ENCODE measurements around the gene IFITM10. TPM values are rescaled to one million over a fixed set of nuclear protein-coding genes. Genes with fewer than 3 reads are reported as not detected.

The IFITM10 gene
- polyA plus RNA-seq, 1 experiment, result 0.04 TPM

GRCh38 chr11:1780700-1781592, 30.6 kb upstream of the IFITM10 start:
- CTCF ChIA-PET, result interaction anchor here (1.4 kb wide), 1 partner anchor 128 kb away, joined by 5 read pairs; no protein-coding TSS in a partner anchor
- no peak overlapping the region for H3K4me3 ChIP-seq (ENCODE audit: low read depth, low read length)
- H3K27ac ChIP-seq (ENCODE audit: low read depth, low read length), result no peak overlapping the region
- peaks cover 23% of the 10 kb centered on the region for H3K27me3 ChIP-seq (ENCODE audit: control insufficient read depth, insufficient read depth, low read length)
- H3K9me3 ChIP-seq (ENCODE audit: control insufficient read depth, insufficient read depth, low read length), result peaks cover 6% of the 10 kb centered on the region
- POLR2A ChIA-PET, result no interaction called here
- no peak for TF ChIP-seq CTCF (IDR thresholded peaks at IDR 0.05; ENCODE audit: low read depth, low read length)
- DNase-seq (ENCODE audit: low read depth, low spot score), result no peak

GRCh38 chr11:1779806-1780699, 29.7 kb upstream of the IFITM10 start:
- H3K4me3 ChIP-seq (ENCODE audit: low read depth, low read length), result no peak overlapping the region
- POLR2A ChIA-PET, result no interaction called here
- no peak for DNase-seq (ENCODE audit: low read depth, low spot score)
- CTCF ChIA-PET, result interaction anchor here (1.4 kb wide), 1 partner anchor 127 kb away, joined by 5 read pairs; no protein-coding TSS in a partner anchor
- TF ChIP-seq CTCF (IDR thresholded peaks at IDR 0.05; ENCODE audit: low read depth, low read length), result no peak
- H3K27ac ChIP-seq (ENCODE audit: low read depth, low read length), result no peak overlapping the region
- H3K27me3 ChIP-seq (ENCODE audit: control insufficient read depth, insufficient read depth, low read length), result peaks cover 19% of the 10 kb centered on the region
- peaks cover 7% of the 10 kb centered on the region for H3K9me3 ChIP-seq (ENCODE audit: control insufficient read depth, insufficient read depth, low read length)

- no peak for DNase-seq (ENCODE audit: low read depth, low spot score)
- CTCF ChIA-PET, result no interaction called here
These were observed 28.8 kb upstream of the IFITM10 start for GRCh38 chr11:1779034-1779805.

More at GRCh38 chr11:1779034-1779805, 28.8 kb upstream of the IFITM10 start:
- Histone ChIP-seq H3K27ac (ENCODE audit: low read depth, low read length) (no peak overlapping the region), H3K27me3 (ENCODE audit: control insufficient read depth, insufficient read depth, low read length) (peaks cover 13% of the 10 kb centered on the region), H3K9me3 (ENCODE audit: control insufficient read depth, insufficient read depth, low read length) (peaks cover 10% of the 10 kb centered on the region), H3K4me3 (ENCODE audit: low read depth, low read length) (no peak overlapping the region)
- no peak for TF ChIP-seq CTCF (IDR thresholded peaks at IDR 0.05; ENCODE audit: low read depth, low read length)
- POLR2A ChIA-PET, result no interaction called here
